ENCODE data around the gene PDYN. TPM values are rescaled to one million over a fixed set of nuclear protein-coding genes. Genes with fewer than 3 reads are reported as not detected.
A peak's percentile ranks its signal among the peaks of the same experiment; 100 is the strongest.

PDYN gene
- total and polyA plus RNA-seq, 4 donors: not detected

DNA sequence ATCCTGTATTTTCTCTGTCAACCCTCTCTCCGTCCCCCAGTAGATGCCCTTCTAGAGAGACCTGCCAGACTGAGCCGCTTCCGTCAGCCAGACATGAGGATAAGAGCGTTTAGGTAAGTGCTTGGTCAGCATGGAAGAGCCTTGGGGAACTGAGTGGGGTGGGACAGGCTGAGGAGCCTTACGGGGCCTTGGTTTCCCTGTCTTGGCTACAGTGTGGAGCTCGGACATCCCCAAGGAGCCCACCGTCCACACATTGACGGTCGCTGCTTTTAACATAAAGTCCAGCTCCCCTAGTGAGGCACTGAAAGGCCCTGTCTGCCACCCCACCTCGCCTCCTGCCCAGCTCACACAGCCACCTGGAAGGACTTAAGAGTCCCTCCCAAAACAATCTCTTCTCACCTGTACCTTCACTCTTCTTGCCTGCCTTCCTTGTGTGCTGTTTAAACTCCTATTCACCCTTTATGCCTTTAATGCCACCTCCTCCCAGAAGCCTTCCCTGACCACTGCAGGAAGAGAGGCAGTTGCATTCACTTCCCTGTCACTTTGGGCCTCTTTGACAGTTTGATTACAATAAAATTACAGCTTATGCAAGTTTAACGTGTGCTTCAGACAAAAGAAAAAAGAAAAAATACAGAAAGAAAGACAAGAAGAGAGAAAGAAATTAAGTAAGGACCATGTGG, 42.3 kb downstream of the PDYN start:
- no peak overlapping the region for H3K4me3 ChIP-seq (ENCODE audit: low read length in 2 of 2)
- H3K4me1 ChIP-seq (ENCODE audit: control insufficient read depth in 1 of 2, insufficient read depth in 2 of 2, low read length in 2 of 2): no peaks in the 10 kb centered on the region
- DNase-seq (no peak), ATAC-seq (ENCODE audit: low FRiP score) (no peak)
- H3K36me3 ChIP-seq (ENCODE audit: control insufficient read depth in 1 of 2, insufficient read depth in 2 of 2, low read length in 1 of 2): no peaks in the 10 kb centered on the region
- intact Hi-C loops (cut with DNase I): no loop called here
- WGBS, 2 donors: 63 to 71% methylated on average over 11 of the region's 11 CpGs
- no peak overlapping the region for H3K27ac ChIP-seq (ENCODE audit: low read depth in 1 of 2, low read length in 2 of 2)
- no peaks in the 10 kb centered on the region for H3K27me3 ChIP-seq (ENCODE audit: control insufficient read depth in 1 of 2, insufficient read depth in 2 of 2, low read length in 1 of 2)
- no peaks in the 10 kb centered on the region for H3K9me3 ChIP-seq (ENCODE audit: control insufficient read depth, low read length)

DNA sequence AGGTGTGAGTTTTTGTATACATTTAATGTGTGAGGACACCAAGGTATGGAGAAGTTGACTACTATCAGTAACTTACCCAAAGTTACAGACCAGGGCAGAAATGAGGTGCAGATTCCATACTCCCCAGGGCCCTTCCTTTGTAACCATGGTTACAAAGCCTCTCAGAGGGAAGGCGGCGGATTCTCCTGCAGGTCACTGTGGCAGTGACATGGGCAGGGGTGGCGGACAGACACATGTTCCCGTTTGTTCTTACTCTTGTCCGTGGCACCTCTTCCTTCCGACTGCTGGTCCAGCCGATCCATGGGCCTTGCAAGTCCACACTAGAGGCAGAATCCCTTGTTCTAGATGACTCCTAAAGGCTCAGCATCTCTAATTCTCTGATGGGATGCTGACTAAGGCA, 43.0 kb downstream of the PDYN start:
- H3K36me3 ChIP-seq (ENCODE audit: control insufficient read depth in 1 of 2, insufficient read depth in 2 of 2, low read length in 1 of 2): no peaks in the 10 kb centered on the region
- 41 to 65% methylated on average over 7 of the region's 7 CpGs for WGBS, 2 donors
- ATAC-seq (ENCODE audit: low FRiP score): no peak
- no peaks in the 10 kb centered on the region for H3K27me3 ChIP-seq (ENCODE audit: control insufficient read depth in 1 of 2, insufficient read depth in 2 of 2, low read length in 1 of 2)
- intact Hi-C loops (cut with DNase I): no loop called here
- no peaks in the 10 kb centered on the region for H3K9me3 ChIP-seq (ENCODE audit: control insufficient read depth, low read length)
- H3K27ac ChIP-seq (ENCODE audit: low read depth in 1 of 2, low read length in 2 of 2): no peak overlapping the region
- no peak for DNase-seq
- no peak overlapping the region for H3K4me3 ChIP-seq (ENCODE audit: low read length in 2 of 2)
- H3K4me1 ChIP-seq (ENCODE audit: control insufficient read depth in 1 of 2, insufficient read depth in 2 of 2, low read length in 2 of 2): no peaks in the 10 kb centered on the region

DNA sequence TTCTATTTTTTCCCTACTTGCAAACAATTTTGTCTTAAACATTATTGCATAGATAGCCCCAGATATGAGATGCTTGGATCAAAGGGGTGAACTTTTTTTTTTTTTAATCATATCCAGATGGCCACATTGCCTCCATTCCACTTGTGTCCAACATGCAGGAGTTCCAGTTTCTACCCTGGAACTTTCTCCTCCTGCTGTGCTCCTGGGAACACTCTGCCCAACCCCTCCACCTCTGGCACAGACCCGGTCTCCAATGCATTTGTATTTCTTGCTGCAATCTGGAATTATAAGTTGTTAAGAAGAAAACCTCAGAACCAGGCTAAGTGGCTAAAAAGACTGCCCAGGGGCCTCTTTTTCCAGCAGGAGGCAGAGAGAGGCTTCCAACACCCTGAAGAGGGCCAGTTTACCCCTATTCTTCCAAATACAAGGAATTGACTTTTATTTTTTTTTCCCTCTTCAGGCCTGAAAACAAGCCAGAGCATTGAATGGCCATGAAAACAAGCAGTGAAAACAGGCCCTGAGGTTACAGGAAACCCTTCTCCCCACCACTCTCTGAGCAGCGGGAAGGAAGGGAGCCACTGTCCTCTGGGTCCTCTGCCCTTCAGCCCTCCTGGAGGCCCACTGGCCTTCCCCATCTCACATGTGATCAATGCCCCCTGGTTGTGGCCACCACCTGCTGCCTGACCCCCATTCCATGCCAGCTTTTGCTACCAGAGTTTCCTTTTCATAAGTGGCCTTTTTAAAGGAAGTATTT, 44.3 kb downstream of the PDYN start:
- Histone ChIP-seq H3K27me3 (ENCODE audit: control insufficient read depth in 1 of 2, insufficient read depth in 2 of 2, low read length in 1 of 2) (no peaks in the 10 kb centered on the region), H3K27ac (ENCODE audit: low read depth in 1 of 2, low read length in 2 of 2) (no peak overlapping the region), H3K4me1 (ENCODE audit: control insufficient read depth in 1 of 2, insufficient read depth in 2 of 2, low read length in 2 of 2) (no peaks in the 10 kb centered on the region), H3K4me3 (ENCODE audit: low read length in 2 of 2) (no peak overlapping the region), H3K9me3 (ENCODE audit: control insufficient read depth, low read length) (no peaks in the 10 kb centered on the region), H3K36me3 (ENCODE audit: control insufficient read depth in 1 of 2, insufficient read depth in 2 of 2, low read length in 1 of 2) (no peaks in the 10 kb centered on the region)
- 59 to 77% methylated on average over 2 of the region's 2 CpGs for WGBS, 2 donors
- ATAC-seq (ENCODE audit: low FRiP score): no peak
- DNase-seq: no peak
- intact Hi-C loops (cut with DNase I): no loop called here

DNA sequence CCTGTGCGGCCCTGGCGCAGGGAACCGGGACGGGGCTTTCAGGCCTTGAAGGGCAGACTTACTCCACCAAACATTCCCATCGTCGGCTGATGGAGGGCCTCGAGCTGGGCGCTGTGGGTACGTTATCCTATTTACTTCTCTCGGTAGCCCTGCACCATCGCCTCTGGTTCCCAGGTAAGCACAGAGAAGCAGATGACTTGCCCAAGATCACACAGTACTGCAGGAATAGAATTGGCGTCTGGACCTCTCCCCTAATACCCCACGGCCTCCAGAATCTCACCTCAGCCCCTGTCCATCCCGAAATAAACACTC, 46.4 kb downstream of the PDYN start:
- no peak for ATAC-seq (ENCODE audit: low FRiP score)
- Histone ChIP-seq H3K4me3 (ENCODE audit: low read length in 2 of 2) (no peak overlapping the region), H3K27ac (ENCODE audit: low read depth in 1 of 2, low read length in 2 of 2) (no peak overlapping the region), H3K36me3 (ENCODE audit: control insufficient read depth in 1 of 2, insufficient read depth in 2 of 2, low read length in 1 of 2) (no peaks in the 10 kb centered on the region), H3K9me3 (ENCODE audit: control insufficient read depth, low read length) (no peaks in the 10 kb centered on the region), H3K27me3 (ENCODE audit: control insufficient read depth in 1 of 2, insufficient read depth in 2 of 2, low read length in 1 of 2) (no peaks in the 10 kb centered on the region), H3K4me1 (ENCODE audit: control insufficient read depth in 1 of 2, insufficient read depth in 2 of 2, low read length in 2 of 2) (no peaks in the 10 kb centered on the region)
- no peak for DNase-seq
- intact Hi-C loops (cut with DNase I): no loop called here
- WGBS, 2 donors: 32 to 40% methylated on average over 14 of the region's 14 CpGs

DNA sequence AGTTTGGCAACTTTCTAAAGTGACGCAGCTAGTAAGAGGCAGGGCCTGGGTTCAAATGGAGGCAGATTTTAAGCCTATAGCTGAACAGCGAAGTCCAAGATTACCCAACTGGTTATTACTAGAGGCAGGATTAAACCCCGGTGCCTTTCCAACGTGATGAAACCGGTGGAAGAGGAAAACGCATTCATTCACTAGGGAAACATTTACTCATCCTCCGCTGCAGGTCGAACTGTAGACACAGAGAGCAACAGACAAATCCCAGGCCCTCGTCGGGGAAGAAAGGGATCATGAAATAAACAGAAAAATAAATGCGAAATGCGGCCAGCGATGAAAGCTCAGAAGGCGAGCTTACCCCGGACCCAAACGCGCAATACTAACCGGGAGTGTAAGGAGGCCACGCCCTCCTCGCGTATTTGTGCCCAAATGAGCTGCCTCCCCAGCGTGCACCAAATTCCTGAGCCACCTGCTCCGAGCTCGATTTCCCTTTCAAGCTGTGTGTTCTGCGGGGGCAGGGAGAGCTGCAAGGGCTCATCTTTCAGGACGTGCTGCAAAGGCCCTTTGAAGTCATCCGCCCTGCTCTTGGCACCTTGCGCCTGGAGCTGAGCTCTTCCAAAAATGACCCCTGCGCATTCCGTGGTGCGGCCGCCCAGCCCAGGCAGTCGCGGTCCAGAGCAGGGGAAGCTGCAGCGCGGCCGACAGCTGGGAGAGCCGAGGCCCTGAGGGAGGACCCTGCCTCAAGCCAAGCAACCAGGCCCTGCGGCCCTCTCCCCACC, 46.9 kb downstream of the PDYN start:
- no peak overlapping the region for H3K27ac ChIP-seq (ENCODE audit: low read depth in 1 of 2, low read length in 2 of 2)
- peak; percentile 67 to 81 for DNase-seq
- H3K9me3 ChIP-seq (ENCODE audit: control insufficient read depth, low read length): no peaks in the 10 kb centered on the region
- 4% methylated on average over 39 of the region's 39 CpGs for WGBS, 2 donors
- intact Hi-C loops (cut with DNase I): no loop called here
- no peaks in the 10 kb centered on the region for H3K36me3 ChIP-seq (ENCODE audit: control insufficient read depth in 1 of 2, insufficient read depth in 2 of 2, low read length in 1 of 2)
- H3K4me3 ChIP-seq (ENCODE audit: low read length in 2 of 2): peak overlapping the region in 1 of 2 donors; percentile 14
- ATAC-seq (ENCODE audit: low FRiP score): peak; percentile 3
- H3K4me1 ChIP-seq (ENCODE audit: control insufficient read depth in 1 of 2, insufficient read depth in 2 of 2, low read length in 2 of 2): no peaks in the 10 kb centered on the region
- H3K27me3 ChIP-seq (ENCODE audit: control insufficient read depth in 1 of 2, insufficient read depth in 2 of 2, low read length in 1 of 2): no peaks in the 10 kb centered on the region

DNA sequence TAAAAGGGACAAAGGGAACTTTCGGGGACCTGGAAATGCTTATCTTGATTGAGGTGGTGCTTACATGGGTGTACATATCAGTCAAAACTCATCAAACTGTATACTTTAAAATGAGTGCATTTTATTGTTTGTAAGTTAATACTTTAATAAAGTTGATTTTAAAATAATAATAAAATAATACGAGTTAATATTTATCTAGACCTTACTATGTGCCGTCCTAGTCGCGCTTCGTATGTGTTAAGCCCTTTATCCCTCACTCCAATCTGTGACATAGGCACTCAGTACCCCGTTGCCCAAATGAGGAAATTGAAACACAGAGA, 47.5 kb downstream of the PDYN start:
- DNase-seq: no peak
- 51 to 59% methylated on average over 7 of the region's 7 CpGs for WGBS, 2 donors
- Histone ChIP-seq H3K9me3 (ENCODE audit: control insufficient read depth, low read length) (no peaks in the 10 kb centered on the region), H3K27me3 (ENCODE audit: control insufficient read depth in 1 of 2, insufficient read depth in 2 of 2, low read length in 1 of 2) (no peaks in the 10 kb centered on the region), H3K4me1 (ENCODE audit: control insufficient read depth in 1 of 2, insufficient read depth in 2 of 2, low read length in 2 of 2) (no peaks in the 10 kb centered on the region), H3K27ac (ENCODE audit: low read depth in 1 of 2, low read length in 2 of 2) (no peak overlapping the region), H3K4me3 (ENCODE audit: low read length in 2 of 2) (peak overlapping the region in 1 of 2 donors; percentile 14), H3K36me3 (ENCODE audit: control insufficient read depth in 1 of 2, insufficient read depth in 2 of 2, low read length in 1 of 2) (no peaks in the 10 kb centered on the region)
- intact Hi-C loops (cut with DNase I): no loop called here
- ATAC-seq (ENCODE audit: low FRiP score): no peak

DNA sequence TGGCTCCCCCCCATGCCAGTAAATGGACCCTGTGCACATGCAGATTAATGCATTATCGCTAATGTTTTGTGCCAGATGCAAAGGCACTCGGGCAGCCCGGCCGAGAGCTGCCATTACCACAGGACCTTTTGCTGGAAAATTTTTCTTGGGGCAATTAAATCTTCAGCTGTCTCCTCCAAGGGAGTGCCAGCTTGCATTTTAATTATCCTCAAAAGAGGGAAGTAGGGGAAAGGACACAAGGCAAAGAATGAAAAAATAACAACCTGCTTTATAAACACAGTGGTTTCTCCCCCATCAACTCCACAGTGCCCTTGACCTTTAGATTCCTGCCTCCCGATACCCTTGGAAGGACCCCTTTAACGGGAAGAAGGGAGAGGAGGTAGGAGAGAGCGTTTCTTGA, 48.2 kb downstream of the PDYN start:
- no peak for ATAC-seq (ENCODE audit: low FRiP score)
- H3K36me3 ChIP-seq (ENCODE audit: control insufficient read depth in 1 of 2, insufficient read depth in 2 of 2, low read length in 1 of 2): no peaks in the 10 kb centered on the region
- no peak overlapping the region for H3K4me3 ChIP-seq (ENCODE audit: low read length in 2 of 2)
- H3K9me3 ChIP-seq (ENCODE audit: control insufficient read depth, low read length): no peaks in the 10 kb centered on the region
- H3K27ac ChIP-seq (ENCODE audit: low read depth in 1 of 2, low read length in 2 of 2): no peak overlapping the region
- no peak for DNase-seq
- intact Hi-C loops (cut with DNase I): no loop called here
- no peaks in the 10 kb centered on the region for H3K4me1 ChIP-seq (ENCODE audit: control insufficient read depth in 1 of 2, insufficient read depth in 2 of 2, low read length in 2 of 2)
- WGBS, 2 donors: 84 to 86% methylated on average over 7 of the region's 7 CpGs
- no peaks in the 10 kb centered on the region for H3K27me3 ChIP-seq (ENCODE audit: control insufficient read depth in 1 of 2, insufficient read depth in 2 of 2, low read length in 1 of 2)

DNA sequence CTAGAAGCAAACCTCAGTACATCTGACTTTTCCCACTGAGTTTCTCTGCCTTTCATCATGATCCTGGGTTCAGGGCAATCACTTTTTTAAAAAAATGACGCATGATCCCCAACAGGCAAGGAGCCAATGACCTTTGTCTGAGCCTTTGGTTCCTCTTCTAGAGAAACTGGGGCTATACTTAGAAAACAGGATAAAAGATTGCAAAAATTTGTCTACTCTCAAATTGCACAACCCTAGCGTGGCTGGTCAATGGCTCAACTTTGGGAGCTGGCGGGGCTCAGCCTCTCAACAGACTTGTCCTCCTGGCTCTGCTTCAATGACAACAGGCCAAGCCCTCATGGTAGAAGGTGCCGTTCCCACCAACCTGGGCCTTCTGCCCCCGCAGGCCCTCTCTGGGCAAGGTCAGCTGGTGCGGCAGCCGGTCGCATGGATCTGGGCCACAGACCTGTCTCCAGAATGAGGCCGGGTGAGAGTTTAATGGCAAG, 48.7 kb downstream of the PDYN start:
- Histone ChIP-seq H3K36me3 (ENCODE audit: control insufficient read depth in 1 of 2, insufficient read depth in 2 of 2, low read length in 1 of 2) (no peaks in the 10 kb centered on the region), H3K27ac (ENCODE audit: low read depth in 1 of 2, low read length in 2 of 2) (no peak overlapping the region), H3K4me1 (ENCODE audit: control insufficient read depth in 1 of 2, insufficient read depth in 2 of 2, low read length in 2 of 2) (no peaks in the 10 kb centered on the region), H3K4me3 (ENCODE audit: low read length in 2 of 2) (no peak overlapping the region), H3K9me3 (ENCODE audit: control insufficient read depth, low read length) (no peaks in the 10 kb centered on the region), H3K27me3 (ENCODE audit: control insufficient read depth in 1 of 2, insufficient read depth in 2 of 2, low read length in 1 of 2) (no peaks in the 10 kb centered on the region)
- DNase-seq: peak; percentile 82 to 85
- 82 to 83% methylated on average over 9 of the region's 9 CpGs for WGBS, 2 donors
- intact Hi-C loops (cut with DNase I): no loop called here
- ATAC-seq (ENCODE audit: low FRiP score): peak; percentile 79
